ENCODE results near the gene KIF26B.

GRCh38 chr1:245263529-245264095 is 108.8 kb downstream of the KIF26B start:
- TF ChIP-seq CTCF (conservative IDR thresholded peaks at IDR 0.05; ENCODE audit: low read length) (no peak), EZH2phosphoT487 (IDR thresholded peaks at IDR 0.05; ENCODE audit: borderline replicate concordance) (no peak)

Data from Loucy (cell line).